Thyroid gland (tissue), 4 donors: ENCODE measurements around the gene AXL.

ENCODE experiments used
- POLR2A ChIP-seq, 2 donors: fragments of 450-650 bp; IDR thresholded peaks; one replicate each; pipeline ENCODE4 v1.6.1; 2017; ENCODE audit warnings: antibody characterized with exemption in 2 of 2, mild to moderate bottlenecking in 2 of 2, moderate library complexity in 1 of 2
- TF ChIP-seq, protein P1 (sequence below), 6 experiments: fragments of 200-600 bp in 3 of 6; fragments of 450-650 bp in 3 of 6; sonication (generic) in 3 of 6; IDR thresholded peaks; one replicate each; pipeline ENCODE4 v1.5.1; 2016 to 2019; ENCODE audit warnings: antibody characterized with exemption in 6 of 6, mild to moderate bottlenecking in 2 of 6, inconsistent platforms in 1 of 6, moderate library complexity in 1 of 6

DNA sequence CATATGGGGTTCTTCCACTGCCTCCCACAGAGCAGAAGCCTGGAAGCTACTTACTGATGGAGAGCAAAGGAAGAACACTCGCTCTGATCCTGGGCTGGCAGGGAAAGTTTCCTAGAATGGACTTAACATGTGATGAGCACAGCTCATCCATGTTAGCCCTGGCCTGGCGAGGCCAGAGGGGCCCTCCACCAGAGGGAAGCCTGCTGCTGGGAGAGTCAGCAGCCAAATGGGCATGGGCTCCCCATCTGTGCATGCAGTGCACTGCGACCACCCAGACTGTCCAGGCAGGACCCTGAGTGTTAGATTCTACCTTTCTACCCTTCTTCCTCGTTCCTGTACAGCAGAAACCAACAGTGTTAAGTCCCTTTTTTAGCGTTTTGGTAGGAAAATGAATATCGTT, 54.1 kb downstream of the AXL start:
- TF ChIP-seq, protein P1, sequence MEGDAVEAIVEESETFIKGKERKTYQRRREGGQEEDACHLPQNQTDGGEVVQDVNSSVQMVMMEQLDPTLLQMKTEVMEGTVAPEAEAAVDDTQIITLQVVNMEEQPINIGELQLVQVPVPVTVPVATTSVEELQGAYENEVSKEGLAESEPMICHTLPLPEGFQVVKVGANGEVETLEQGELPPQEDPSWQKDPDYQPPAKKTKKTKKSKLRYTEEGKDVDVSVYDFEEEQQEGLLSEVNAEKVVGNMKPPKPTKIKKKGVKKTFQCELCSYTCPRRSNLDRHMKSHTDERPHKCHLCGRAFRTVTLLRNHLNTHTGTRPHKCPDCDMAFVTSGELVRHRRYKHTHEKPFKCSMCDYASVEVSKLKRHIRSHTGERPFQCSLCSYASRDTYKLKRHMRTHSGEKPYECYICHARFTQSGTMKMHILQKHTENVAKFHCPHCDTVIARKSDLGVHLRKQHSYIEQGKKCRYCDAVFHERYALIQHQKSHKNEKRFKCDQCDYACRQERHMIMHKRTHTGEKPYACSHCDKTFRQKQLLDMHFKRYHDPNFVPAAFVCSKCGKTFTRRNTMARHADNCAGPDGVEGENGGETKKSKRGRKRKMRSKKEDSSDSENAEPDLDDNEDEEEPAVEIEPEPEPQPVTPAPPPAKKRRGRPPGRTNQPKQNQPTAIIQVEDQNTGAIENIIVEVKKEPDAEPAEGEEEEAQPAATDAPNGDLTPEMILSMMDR (IDR thresholded peaks at IDR 0.05): no peak
- no peak for TF ChIP-seq POLR2A (IDR thresholded peaks at IDR 0.05)
